Neural crest cell (in vitro differentiated cells): ENCODE results near the gene PYGM. TPM values are rescaled to one million over a fixed set of nuclear protein-coding genes. Genes with fewer than 3 reads are reported as not detected.

Experiments used
- DNase-seq: peaks from one replicate; pipeline ENCODE4 v3.0.0; 2021; ENCODE audit warnings: low read depth, mixed read lengths, low spot score
- H3K27ac Mint-ChIP-seq: one replicate; pipeline ENCODE4 v1.8.0; 2021; ENCODE audit warnings: mild to moderate bottlenecking, mixed read lengths; ENCODE audit not compliant: unreplicated experiment
- H3K27me3 Mint-ChIP-seq: 2 replicates; pipeline ENCODE4 v1.8.0; 2021; ENCODE audit warnings: low read depth, mild to moderate bottlenecking, mixed read lengths
- H3K36me3 Mint-ChIP-seq: 2 replicates; pipeline ENCODE4 v1.8.0; 2021; ENCODE audit warnings: low read depth, mild to moderate bottlenecking, mixed read lengths
- H3K4me1 Mint-ChIP-seq: 2 replicates; pipeline ENCODE4 v1.8.0; 2021; ENCODE audit warnings: mixed read lengths
- H3K4me3 Mint-ChIP-seq: one replicate; pipeline ENCODE4 v1.8.0; 2021; ENCODE audit warnings: mild to moderate bottlenecking, mixed read lengths
- H3K9me3 Mint-ChIP-seq: 2 replicates; pipeline ENCODE4 v1.8.0; 2021; ENCODE audit warnings: mixed read lengths
- CTCF ChIP-seq: fragments of 200-600 bp; sonication (generic); conservative IDR thresholded peaks from 2 replicates; pipeline ENCODE4 v1.5.0; 2021; ENCODE audit warnings: antibody characterized with exemption, mild to moderate bottlenecking
- total RNA-seq: library from RNA; stranded (reverse); gene quantifications from 2 replicates; pipeline ENCODE4 v1.2.1, GENCODE V29; 2021

PYGM gene
- total RNA-seq, 1 donor from 2014 or later, result 1.2 TPM

- no peak overlapping the region for H3K27ac Mint-ChIP-seq
- TF ChIP-seq CTCF, result no peak
- peaks cover 60% of the 10 kb centered on the region for H3K4me1 Mint-ChIP-seq
- H3K27me3 Mint-ChIP-seq, result peaks cover 30% of the 10 kb centered on the region
- DNase-seq, result no peak
- H3K9me3 Mint-ChIP-seq, result no peaks in the 10 kb centered on the region
- peaks cover 21% of the 10 kb centered on the region for H3K36me3 Mint-ChIP-seq
- H3K4me3 Mint-ChIP-seq, result peak overlapping the region; percentile 90
Observed at GRCh38 chr11:64760759-64761420, 1.1 kb upstream of the PYGM start.

DNA sequence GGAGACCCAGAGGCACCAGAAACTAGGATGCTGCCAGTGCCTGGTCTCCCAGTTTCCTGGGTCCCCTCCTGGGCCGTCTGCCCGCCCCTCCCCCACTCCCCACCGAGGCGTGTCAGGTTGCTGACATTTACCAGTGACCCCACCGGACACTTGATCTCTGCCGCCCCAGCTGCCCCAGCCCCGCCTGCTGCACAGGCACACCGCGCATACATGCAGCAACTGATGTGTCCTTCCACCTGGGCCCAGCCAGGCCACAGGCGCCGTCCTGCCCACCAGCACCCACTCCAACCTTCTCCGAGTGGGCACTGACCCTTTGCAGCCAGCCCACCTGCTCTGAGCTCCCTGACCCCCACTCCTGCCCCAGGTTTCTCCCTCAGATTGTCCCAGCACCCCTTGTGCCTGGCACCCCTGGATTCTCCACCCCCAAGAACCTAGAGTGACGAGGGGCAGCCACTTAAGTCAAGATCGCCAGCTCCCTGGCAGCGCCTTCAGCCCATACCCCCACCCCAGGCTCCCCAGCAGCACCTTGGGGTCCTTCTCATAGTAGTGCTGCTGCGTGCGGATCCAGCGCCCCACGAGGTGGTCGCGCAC, 548 bp downstream of the PYGM start:
- TF ChIP-seq CTCF, result no peak
- Mint-ChIP-seq H3K4me3 (peak overlapping the region; percentile 90), H3K4me1 (peaks cover 46% of the 10 kb centered on the region), H3K9me3 (no peaks in the 10 kb centered on the region), H3K27ac (no peak overlapping the region), H3K27me3 (peaks cover 30% of the 10 kb centered on the region), H3K36me3 (peaks cover 8% of the 10 kb centered on the region)
- DNase-seq, result no peak

- DNase-seq, result no peak
- Mint-ChIP-seq H3K4me1 (peaks cover 38% of the 10 kb centered on the region), H3K9me3 (no peaks in the 10 kb centered on the region), H3K27ac (no peak overlapping the region), H3K27me3 (peaks cover 30% of the 10 kb centered on the region), H3K36me3 (peaks cover 3% of the 10 kb centered on the region), H3K4me3 (peak overlapping the region; percentile 90)
- no peak for TF ChIP-seq CTCF
Observed at GRCh38 chr11:64758330-64759079, 1.3 kb downstream of the PYGM start.

DNA sequence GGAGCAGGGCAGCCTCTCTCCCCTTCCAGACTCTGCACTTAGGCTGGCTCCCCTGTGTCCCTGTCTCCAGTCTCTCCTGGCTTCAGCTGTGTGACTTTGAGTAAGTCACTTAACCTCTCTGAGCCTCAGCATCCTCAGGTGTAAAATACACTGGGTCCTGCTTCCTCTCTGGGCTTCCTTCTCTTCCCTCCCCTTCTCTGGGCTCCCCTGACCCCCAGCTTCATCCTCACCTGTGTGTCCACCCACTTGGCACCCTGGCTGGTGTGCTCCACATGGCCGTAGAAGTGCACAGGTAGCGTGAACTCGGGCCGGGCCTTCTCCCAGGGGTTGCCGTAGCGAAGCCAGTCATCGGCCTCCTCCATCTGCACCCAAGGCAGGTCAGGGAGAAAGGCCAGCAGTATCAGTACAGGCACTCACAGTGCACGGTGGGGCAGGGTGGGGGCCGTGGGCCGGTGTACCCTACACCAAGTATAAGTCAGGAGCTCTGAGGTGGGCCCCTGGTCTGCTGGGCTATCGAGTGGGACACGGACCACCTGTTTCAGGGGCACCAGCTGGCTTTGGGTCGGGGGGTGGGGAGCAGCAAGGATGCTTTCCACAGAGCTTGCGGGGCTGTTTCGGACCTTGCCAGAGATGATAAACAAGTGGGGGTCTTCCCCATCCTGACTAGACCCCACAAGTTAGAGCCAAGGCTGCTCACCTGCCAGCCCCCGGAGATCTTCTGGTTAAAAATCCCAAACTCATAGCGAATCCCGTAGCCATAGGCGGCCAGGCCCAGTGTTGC, 2.0 kb downstream of the PYGM start:
- no peak for TF ChIP-seq CTCF
- peaks cover 3% of the 10 kb centered on the region for H3K36me3 Mint-ChIP-seq
- no peaks in the 10 kb centered on the region for H3K9me3 Mint-ChIP-seq
- peaks cover 29% of the 10 kb centered on the region for H3K27me3 Mint-ChIP-seq
- peak overlapping the region; percentile 50 for H3K27ac Mint-ChIP-seq
- H3K4me3 Mint-ChIP-seq, result peak overlapping the region; percentile 23
- DNase-seq, result no peak
- H3K4me1 Mint-ChIP-seq, result peaks cover 32% of the 10 kb centered on the region

DNA sequence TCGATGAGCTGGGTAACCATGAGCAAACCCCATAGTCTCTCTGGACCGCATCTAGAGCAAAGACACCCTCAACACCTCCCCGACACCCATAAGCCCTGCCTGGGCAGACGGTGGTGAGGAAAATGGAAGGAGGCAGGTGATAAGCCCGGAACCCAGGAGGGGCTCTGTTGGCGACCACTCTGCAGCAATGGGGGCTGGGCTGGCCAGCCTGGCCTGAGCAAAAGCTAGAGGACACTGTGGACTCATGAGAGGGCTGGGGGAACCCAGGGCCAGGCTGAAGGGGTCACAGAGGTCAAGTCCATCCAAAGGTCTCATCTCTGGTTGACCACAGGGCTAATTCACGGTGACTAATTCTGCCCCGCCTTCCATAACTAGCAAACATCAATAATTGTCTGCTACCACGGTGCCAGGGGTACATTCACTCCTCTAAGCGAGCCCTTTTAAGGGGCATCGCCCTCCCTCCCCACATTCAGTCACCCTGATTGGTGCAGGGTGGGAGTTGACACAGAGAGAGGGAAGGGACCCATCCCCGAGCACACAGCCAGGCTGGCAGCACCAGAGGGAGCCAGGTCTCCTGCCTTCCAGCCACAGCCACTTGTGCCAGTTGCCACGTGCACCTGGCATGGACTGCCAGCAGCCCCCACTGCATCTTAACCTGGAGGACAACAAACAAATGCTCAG, 4.0 kb downstream of the PYGM start:
- no peak for TF ChIP-seq CTCF
- Mint-ChIP-seq H3K4me3 (no peak overlapping the region), H3K9me3 (no peaks in the 10 kb centered on the region), H3K27me3 (peaks cover 16% of the 10 kb centered on the region), H3K27ac (no peak overlapping the region), H3K4me1 (peaks cover 20% of the 10 kb centered on the region), H3K36me3 (no peaks in the 10 kb centered on the region)
- DNase-seq, result no peak
